Esophagus mucosa (tissue), 1 donor: ENCODE results near the gene OR5B17. TPM values are rescaled to one million over a fixed set of nuclear protein-coding genes. Genes with fewer than 3 reads are reported as not detected.
"Not testable (repeated sequence)": the region's sequence is repeated elsewhere in the genome, so short reads cannot be mapped to it uniquely, and the experiment has no call there.

Experiments
- ATAC-seq: fragments of 200-7000 bp; cut with Tn5 transposase; one replicate; pipeline ENCODE4 v1.9.1; 2020
- total RNA-seq: library from RNA; stranded (reverse); gene quantifications from one replicate; pipeline ENCODE4 v1.2.4, GENCODE V29; 2023
- donor health status: DM: yes; HTN: yes; CAD: no.

The OR5B17 gene
- not detected for total RNA-seq

- ATAC-seq = no peak
Measured at GRCh38 chr11:58358969-58359368, at the start of gene OR5B17. Gene OR5B17, minus strand, starts transcription at chr11:58359069. Its CDS starts 0 bp downstream, at chr11:58359069.

GRCh38 chr11:58406774-58407173 lies 47.9 kb upstream of the OR5B17 start, which contains the start of gene OR5B3:
Gene OR5B3, minus strand, starts transcription at chr11:58406874. Its CDS starts 3,465 bp downstream, at chr11:58403409.
- no peak for ATAC-seq

DNA sequence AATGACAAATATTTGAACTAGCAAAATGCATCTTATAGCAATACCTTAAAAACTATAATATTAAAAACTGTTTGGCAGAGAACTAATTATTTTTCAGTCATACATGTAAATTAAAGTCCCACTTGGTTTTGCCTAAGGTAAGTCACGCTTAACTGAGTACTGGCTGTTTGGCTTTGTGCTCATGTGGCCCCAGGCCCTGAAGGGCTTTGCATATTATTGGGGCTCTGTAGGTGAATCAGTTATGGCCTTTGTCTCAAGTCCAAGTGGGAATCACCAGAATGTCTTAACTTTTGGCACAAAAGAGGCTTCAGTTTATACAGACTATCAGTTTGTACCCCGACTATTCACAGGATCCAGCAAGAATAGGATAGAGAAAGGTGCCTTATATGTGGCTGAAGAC lies 40.8 kb upstream of the OR5B17 start:
- ATAC-seq = not testable (repeated sequence)

DNA sequence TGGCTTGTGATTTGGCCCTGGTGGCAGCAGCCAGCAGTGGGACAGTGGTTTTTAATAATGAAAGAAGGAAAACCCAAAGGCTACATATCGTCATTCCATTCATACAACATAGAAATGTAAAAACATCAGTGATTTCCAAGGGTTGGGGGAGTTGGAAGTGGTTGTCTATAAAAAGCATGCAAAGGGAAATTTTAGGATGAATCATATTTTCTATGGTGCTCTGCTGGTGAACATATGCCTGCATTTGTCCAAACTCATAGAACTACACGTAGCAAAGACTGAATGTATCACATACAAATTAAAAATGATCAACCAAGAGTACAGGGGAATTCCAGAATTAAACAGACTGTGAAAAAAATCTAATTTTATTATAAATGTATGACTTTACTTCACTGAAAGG lies 36.7 kb upstream of the OR5B17 start:
- ATAC-seq = no peak

DNA sequence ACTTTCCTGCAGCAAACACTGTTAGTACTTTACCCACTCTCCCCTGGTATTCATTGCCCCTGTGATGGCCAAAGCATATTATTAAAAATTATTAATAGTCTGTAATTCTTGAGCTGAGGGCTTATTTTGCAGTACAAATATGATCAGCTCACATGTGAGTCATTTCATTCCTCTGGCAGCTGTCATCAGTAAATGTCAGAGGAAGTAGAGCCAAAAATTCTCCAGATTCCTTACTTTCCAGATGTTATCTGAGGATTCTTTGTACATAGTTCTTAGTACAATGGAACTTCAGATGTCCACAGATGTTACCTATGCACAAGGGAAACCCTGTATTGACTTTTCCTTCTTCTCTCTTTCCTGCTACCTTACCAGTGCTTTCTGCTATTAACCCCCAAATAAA lies 35.3 kb upstream of the OR5B17 start:
- ATAC-seq = no peak

GRCh38 chr11:58392746-58393145 lies 33.9 kb upstream of the OR5B17 start:
- ATAC-seq = no peak

DNA sequence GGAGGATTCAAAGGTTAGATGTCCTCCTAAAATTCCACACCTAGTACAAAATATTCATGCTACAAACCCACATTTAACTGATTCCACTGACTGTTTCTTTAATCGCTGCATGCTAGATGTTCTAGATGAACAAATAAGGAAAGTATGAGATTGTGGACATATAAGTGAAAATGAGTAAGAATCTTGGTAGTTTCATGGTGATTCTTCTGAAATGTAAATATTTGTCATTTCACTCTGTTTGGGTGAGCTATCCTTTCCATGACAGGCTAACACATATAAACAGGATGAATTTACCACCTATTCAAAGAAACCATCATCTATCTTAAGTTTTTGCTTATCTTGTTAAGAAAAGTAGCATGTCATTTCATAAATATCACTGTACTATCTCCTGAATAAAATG lies 33.0 kb upstream of the OR5B17 start:
- no peak for ATAC-seq

GRCh38 chr11:58390551-58391063 lies 31.7 kb upstream of the OR5B17 start:
- no peak for ATAC-seq

GRCh38 chr11:58354727-58355126 lies 4.1 kb downstream of the OR5B17 start:
- no peak for ATAC-seq

- no peak for ATAC-seq
Measured at GRCh38 chr11:58345204-58345603, 13.7 kb downstream of the OR5B17 start.

DNA sequence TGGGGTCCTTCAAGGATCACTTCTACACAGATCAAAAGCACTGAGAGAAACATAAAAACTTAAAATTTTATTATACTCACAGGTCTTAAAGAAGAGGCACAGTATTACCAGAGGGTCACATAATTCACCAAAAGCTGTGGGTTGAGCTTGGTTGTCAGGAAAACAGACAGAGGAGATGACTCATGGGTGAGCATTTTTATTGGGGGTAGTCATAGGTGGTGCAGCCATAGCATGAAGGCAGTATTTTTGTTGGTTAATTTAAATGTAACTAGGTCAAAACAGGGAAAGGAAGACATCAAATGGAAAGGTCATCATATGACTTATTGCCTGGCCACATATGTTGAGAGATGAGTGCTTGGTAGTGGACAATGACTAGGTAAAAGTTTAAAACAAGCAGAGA lies 24.2 kb downstream of the OR5B17 start:
- ATAC-seq = no peak

DNA sequence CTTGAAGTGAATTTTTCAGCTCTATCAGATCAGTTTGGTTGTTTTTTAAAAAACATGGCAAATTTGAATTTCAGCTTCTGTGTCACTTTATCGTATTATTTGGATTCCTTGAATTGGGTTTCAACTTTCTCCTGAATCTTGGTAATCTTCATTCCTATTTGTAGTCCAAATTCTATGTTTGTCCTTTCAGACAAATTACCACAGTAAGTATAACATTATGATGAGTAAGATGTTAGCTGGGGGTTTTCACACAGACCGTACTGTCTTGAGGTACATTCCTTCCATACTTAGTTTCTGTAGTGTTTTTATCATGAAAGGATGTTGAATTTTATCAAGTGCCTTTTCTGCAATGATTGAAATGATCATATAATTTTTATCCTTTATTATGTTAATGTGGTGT lies 28.0 kb downstream of the OR5B17 start:
- ATAC-seq = no peak

- no peak for ATAC-seq
Measured at GRCh38 chr11:58318532-58318931, 40.3 kb downstream of the OR5B17 start.

- ATAC-seq = no peak
Measured at GRCh38 chr11:58316142-58316541, 42.7 kb downstream of the OR5B17 start.

Other genes starting within 250 kb of the OR5B17 start
- gene OR9I1, start 233.5 kb downstream of the OR5B17 start, total RNA-seq = not detected
- gene OR9Q2, start 170.0 kb downstream of the OR5B17 start, total RNA-seq = not detected
- gene OR1S2, start 154.9 kb downstream of the OR5B17 start, total RNA-seq = not detected
- not detected for gene OR1S1, start 146.3 kb downstream of the OR5B17 start, total RNA-seq
- gene OR10Q1, start 130.2 kb downstream of the OR5B17 start, total RNA-seq = not detected
- not detected for gene OR10W1, start 90.8 kb downstream of the OR5B17 start, total RNA-seq
- gene OR5B3, start 47.8 kb upstream of the OR5B17 start, total RNA-seq = not detected
- not detected for gene OR5B2, start 69.1 kb upstream of the OR5B17 start, total RNA-seq
- not detected for gene OR5B12, start 83.2 kb upstream of the OR5B17 start, total RNA-seq
- not detected for gene OR5B21, start 149.0 kb upstream of the OR5B17 start, total RNA-seq
- 1.7 TPM for gene LPXN, start 216.8 kb upstream of the OR5B17 start, total RNA-seq
- gene ZFP91, start 220.0 kb upstream of the OR5B17 start, total RNA-seq = 33.8 TPM